ENCODE results near the gene OPRL1.

OPRL1 gene

DNA sequence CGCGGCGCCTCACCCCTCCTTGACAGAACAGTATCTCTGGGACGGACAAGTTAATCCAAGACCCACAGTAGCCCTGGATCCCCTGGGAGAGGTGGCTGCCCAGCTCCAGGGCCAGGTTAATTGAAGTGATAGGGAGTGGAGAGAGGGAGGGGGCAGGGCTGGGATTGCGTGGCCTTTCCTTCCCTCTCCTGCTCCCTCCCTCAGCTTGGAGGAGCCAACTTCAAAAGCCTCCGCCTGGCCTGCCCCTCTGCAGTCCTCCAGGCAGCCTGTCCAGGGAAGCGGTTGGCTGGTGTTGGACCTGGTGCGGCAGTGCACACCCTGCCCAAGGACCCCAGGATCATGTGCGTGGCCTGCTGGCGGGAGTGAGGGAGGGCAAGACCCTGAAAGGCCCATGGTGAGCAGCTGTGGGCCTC is 43.9 kb upstream of the OPRL1 start, which contains the start of gene C20orf204:
TSS of gene C20orf204 (plus strand) at position 250 of the 413 bp plus-strand sequence. CDS start at position 392, 142 bp downstream.
- H3F3A ChIP-seq (ENCODE audit: insufficient read depth): no peaks in the 10 kb centered on the region
- H3K79me2 ChIP-seq (ENCODE audit: insufficient read depth, low read length): no peaks in the 10 kb centered on the region
- H3K27me3 ChIP-seq (ENCODE audit: low read length): no peaks in the 10 kb centered on the region
- H3K4me3 ChIP-seq (ENCODE audit: insufficient read depth, low read length, poor library complexity, severe bottlenecking): no peak within 1 kb of the TSS
- H3K27ac ChIP-seq (ENCODE audit: low read depth, low read length): no peak within 1 kb of the TSS
- no peak within 1 kb of the TSS for H2AFZ ChIP-seq (ENCODE audit: low read depth, low read length, severe bottlenecking)
- H3K4me2 ChIP-seq (ENCODE audit: low read depth, low read length, poor library complexity, severe bottlenecking): no peak within 1 kb of the TSS
- TF ChIP-seq, protein P1, sequence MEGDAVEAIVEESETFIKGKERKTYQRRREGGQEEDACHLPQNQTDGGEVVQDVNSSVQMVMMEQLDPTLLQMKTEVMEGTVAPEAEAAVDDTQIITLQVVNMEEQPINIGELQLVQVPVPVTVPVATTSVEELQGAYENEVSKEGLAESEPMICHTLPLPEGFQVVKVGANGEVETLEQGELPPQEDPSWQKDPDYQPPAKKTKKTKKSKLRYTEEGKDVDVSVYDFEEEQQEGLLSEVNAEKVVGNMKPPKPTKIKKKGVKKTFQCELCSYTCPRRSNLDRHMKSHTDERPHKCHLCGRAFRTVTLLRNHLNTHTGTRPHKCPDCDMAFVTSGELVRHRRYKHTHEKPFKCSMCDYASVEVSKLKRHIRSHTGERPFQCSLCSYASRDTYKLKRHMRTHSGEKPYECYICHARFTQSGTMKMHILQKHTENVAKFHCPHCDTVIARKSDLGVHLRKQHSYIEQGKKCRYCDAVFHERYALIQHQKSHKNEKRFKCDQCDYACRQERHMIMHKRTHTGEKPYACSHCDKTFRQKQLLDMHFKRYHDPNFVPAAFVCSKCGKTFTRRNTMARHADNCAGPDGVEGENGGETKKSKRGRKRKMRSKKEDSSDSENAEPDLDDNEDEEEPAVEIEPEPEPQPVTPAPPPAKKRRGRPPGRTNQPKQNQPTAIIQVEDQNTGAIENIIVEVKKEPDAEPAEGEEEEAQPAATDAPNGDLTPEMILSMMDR (IDR thresholded peaks at IDR 0.05; ENCODE audit: insufficient read depth, low read length, poor library complexity, severe bottlenecking): no peak
- no peak for TF ChIP-seq EZH2phosphoT487 (conservative IDR thresholded peaks at IDR 0.05; ENCODE audit: low read length)
- H3K9me3 ChIP-seq (ENCODE audit: insufficient read depth, low read length): no peaks in the 10 kb centered on the region
- no peaks in the 10 kb centered on the region for H4K20me1 ChIP-seq (ENCODE audit: low read depth, low read length)
- H3K9me2 ChIP-seq (replicated peaks; ENCODE audit: insufficient read depth, low read length): no peaks in the 10 kb centered on the region
- no peaks in the 10 kb centered on the region for H3K36me3 ChIP-seq (ENCODE audit: low read length)
- no peak within 1 kb of the TSS for H3K9ac ChIP-seq (ENCODE audit: low read length)

DNA sequence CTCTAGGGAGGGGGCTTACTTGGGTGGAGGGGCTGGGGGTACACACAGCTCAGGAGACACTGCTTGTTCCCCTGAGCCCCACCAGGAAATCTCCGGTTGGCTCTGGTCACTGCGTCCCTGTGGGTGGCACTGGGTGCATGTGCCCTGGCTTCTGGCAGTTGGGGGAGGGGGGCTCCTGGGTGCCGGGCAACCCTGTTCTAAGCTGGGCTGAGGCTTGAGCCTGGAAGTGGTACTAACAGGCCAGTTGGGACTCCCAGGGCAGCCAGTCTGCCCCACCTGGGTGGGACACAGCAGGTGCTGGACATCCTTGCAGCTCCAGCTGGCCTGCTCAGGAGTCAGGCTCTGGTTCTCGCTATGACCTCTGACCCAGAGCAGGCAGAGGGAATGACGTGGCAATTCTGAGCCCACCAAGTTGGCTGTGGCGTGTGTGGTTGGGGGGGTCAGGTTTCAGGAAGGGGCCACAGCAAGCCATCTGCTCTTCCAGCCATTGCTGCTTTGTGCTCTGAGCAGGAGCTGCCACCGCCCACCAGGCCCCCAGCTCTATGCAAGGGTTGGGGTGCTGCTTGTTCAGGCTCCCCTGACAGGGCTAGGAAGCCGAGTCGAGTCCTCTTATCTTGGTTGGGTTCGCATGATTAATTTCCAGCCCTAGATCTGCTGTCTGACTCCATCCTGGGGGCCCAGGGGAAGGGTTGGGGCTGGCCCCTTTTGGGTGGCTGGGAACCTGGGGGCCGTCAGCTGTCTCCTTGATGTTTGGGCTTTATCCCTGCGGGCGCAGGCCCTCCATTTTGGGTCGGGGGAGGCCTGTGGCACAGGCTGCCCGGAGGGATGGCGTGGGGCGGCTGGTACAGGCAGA is 43.3 kb upstream of the OPRL1 start:
- H3K27ac ChIP-seq (ENCODE audit: low read depth, low read length): no peak overlapping the region
- H4K20me1 ChIP-seq (ENCODE audit: low read depth, low read length): no peaks in the 10 kb centered on the region
- H3K27me3 ChIP-seq (ENCODE audit: low read length): no peaks in the 10 kb centered on the region
- no peaks in the 10 kb centered on the region for H3K36me3 ChIP-seq (ENCODE audit: low read length)
- H3K4me3 ChIP-seq (ENCODE audit: insufficient read depth, low read length, poor library complexity, severe bottlenecking): no peak overlapping the region
- H3K9me3 ChIP-seq (ENCODE audit: insufficient read depth, low read length): no peaks in the 10 kb centered on the region
- H2AFZ ChIP-seq (ENCODE audit: low read depth, low read length, severe bottlenecking): no peak overlapping the region
- TF ChIP-seq, protein P1 (IDR thresholded peaks at IDR 0.05; ENCODE audit: insufficient read depth, low read length, poor library complexity, severe bottlenecking): no peak
- no peak for TF ChIP-seq EZH2phosphoT487 (conservative IDR thresholded peaks at IDR 0.05; ENCODE audit: low read length)
- no peaks in the 10 kb centered on the region for H3K79me2 ChIP-seq (ENCODE audit: insufficient read depth, low read length)
- H3K9ac ChIP-seq (ENCODE audit: low read length): no peak overlapping the region
- no peak overlapping the region for H3K4me2 ChIP-seq (ENCODE audit: low read depth, low read length, poor library complexity, severe bottlenecking)
- no peaks in the 10 kb centered on the region for H3F3A ChIP-seq (ENCODE audit: insufficient read depth)
- H3K9me2 ChIP-seq (replicated peaks; ENCODE audit: insufficient read depth, low read length): no peaks in the 10 kb centered on the region

DNA sequence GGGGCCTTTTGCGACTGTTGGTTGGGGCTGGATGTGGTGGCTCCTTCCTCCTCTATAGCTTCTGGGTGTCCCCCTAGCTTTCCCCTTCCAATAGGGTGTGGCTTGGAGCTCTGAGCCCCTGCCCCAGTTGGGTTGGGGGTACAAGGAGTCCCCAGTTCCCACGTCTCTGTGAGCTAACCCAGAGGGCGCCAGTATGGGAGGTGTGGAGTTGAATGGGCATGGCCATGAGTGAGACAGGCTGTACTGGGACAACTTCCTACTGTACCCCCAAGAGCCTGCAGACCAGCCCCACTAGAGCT is 42.7 kb upstream of the OPRL1 start:
- H3K9me3 ChIP-seq (ENCODE audit: insufficient read depth, low read length): no peaks in the 10 kb centered on the region
- no peak overlapping the region for H3K4me2 ChIP-seq (ENCODE audit: low read depth, low read length, poor library complexity, severe bottlenecking)
- no peak overlapping the region for H2AFZ ChIP-seq (ENCODE audit: low read depth, low read length, severe bottlenecking)
- no peaks in the 10 kb centered on the region for H4K20me1 ChIP-seq (ENCODE audit: low read depth, low read length)
- H3K27me3 ChIP-seq (ENCODE audit: low read length): no peaks in the 10 kb centered on the region
- H3K4me3 ChIP-seq (ENCODE audit: insufficient read depth, low read length, poor library complexity, severe bottlenecking): no peak overlapping the region
- TF ChIP-seq EZH2phosphoT487 (conservative IDR thresholded peaks at IDR 0.05; ENCODE audit: low read length): no peak
- TF ChIP-seq, protein P1 (IDR thresholded peaks at IDR 0.05; ENCODE audit: insufficient read depth, low read length, poor library complexity, severe bottlenecking): no peak
- H3K9ac ChIP-seq (ENCODE audit: low read length): no peak overlapping the region
- H3K36me3 ChIP-seq (ENCODE audit: low read length): no peaks in the 10 kb centered on the region
- no peaks in the 10 kb centered on the region for H3F3A ChIP-seq (ENCODE audit: insufficient read depth)
- H3K27ac ChIP-seq (ENCODE audit: low read depth, low read length): no peak overlapping the region
- no peaks in the 10 kb centered on the region for H3K9me2 ChIP-seq (replicated peaks; ENCODE audit: insufficient read depth, low read length)
- H3K79me2 ChIP-seq (ENCODE audit: insufficient read depth, low read length): no peaks in the 10 kb centered on the region
